CD4-positive, alpha-beta T cell (primary cell): Measurements from ENCODE around the gene CYP2E1. TPM values are rescaled to one million over a fixed set of nuclear protein-coding genes. Genes with fewer than 3 reads are reported as not detected.
"Not testable (repeated sequence)": the region's sequence is repeated elsewhere in the genome, so short reads cannot be mapped to it uniquely, and the experiment has no call there.

Experiments used
- ATAC-seq: fragments of 200-7000 bp; cut with Tn5 transposase; one replicate; pipeline ENCODE4 v1.10.0; 2022; ENCODE audit warnings: mild to moderate bottlenecking; ENCODE audit not compliant: poor library complexity
- CTCF ChIA-PET: fragments of 350-600 bp; sonication (Branson Sonifier 250); formaldehyde crosslinking; loops from one replicate; lab custom pipeline; 2021; ENCODE audit warnings: antibody characterized with exemption, inconsistent platforms; lab: Charles Lee
- POLR2A ChIA-PET: fragments of 350-600 bp; sonication (Branson Sonifier 250); formaldehyde crosslinking; loops from one replicate; lab custom pipeline; 2021; ENCODE audit warnings: antibody characterized with exemption, inconsistent platforms; lab: Charles Lee
- DNase-seq, 14 experiments: peaks; one replicate each; pipeline ENCODE4 v3.0.0-alpha.2; 2013 to 2020; ENCODE audit warnings: mixed read lengths in 2 of 14
- H3K27ac ChIP-seq, 2 donors: one replicate each; pipeline versions ENCODE4 v1.5.1 to v1.7.0; 2013; ENCODE audit warnings: low read length in 2 of 2, low read depth in 1 of 2, mild to moderate bottlenecking in 1 of 2
- H3K27me3 ChIP-seq, 2 experiments: 1 replicate in 1 of 2; 2 replicates in 1 of 2; pipeline versions ENCODE4 v1.6.1 to v1.7.0; 2013; ENCODE audit warnings: low read length in 2 of 2, control low read depth in 1 of 2, mild to moderate bottlenecking in 1 of 2, moderate library complexity in 1 of 2; ENCODE audit not compliant: insufficient read depth in 2 of 2, control insufficient read depth in 1 of 2
- H3K36me3 ChIP-seq: one replicate; pipeline ENCODE4 v1.6.1; 2013; ENCODE audit warnings: low read length, control low read depth; ENCODE audit not compliant: insufficient read depth
- H3K4me1 ChIP-seq: one replicate; pipeline ENCODE4 v1.6.1; 2013; ENCODE audit warnings: low read length, control low read depth; ENCODE audit not compliant: insufficient read depth
- H3K4me3 ChIP-seq: one replicate; pipeline ENCODE4 v1.5.1; 2013; ENCODE audit warnings: mild to moderate bottlenecking, low read length, moderate library complexity
- H3K9me3 ChIP-seq, 2 experiments: 1 replicate in 1 of 2; 2 replicates in 1 of 2; pipeline versions ENCODE4 v1.6.1 to v1.7.0; 2013; ENCODE audit warnings: low read length in 2 of 2, mild to moderate bottlenecking in 2 of 2, control low read depth in 1 of 2, moderate library complexity in 1 of 2; ENCODE audit not compliant: control insufficient read depth in 1 of 2, insufficient read depth in 1 of 2
- H3K27ac Mint-ChIP-seq: one replicate; pipeline ENCODE4 v1.8.0; 2020; ENCODE audit warnings: mixed read lengths
- H3K27me3 Mint-ChIP-seq: one replicate; pipeline ENCODE4 v1.8.0; 2021; ENCODE audit warnings: mixed read lengths
- H3K36me3 Mint-ChIP-seq: one replicate; pipeline ENCODE4 v1.8.0; 2021; ENCODE audit warnings: low read depth, mixed read lengths
- H3K4me1 Mint-ChIP-seq: one replicate; pipeline ENCODE4 v1.8.0; 2021; ENCODE audit warnings: low read depth, mixed read lengths
- H3K4me3 Mint-ChIP-seq: one replicate; pipeline ENCODE4 v1.8.0; 2020; ENCODE audit warnings: mild to moderate bottlenecking, mixed read lengths
- H3K9me3 Mint-ChIP-seq: one replicate; pipeline ENCODE4 v1.8.0; 2020; ENCODE audit warnings: mixed read lengths
- intact Hi-C, 2 experiments: fragments of 100-400 bp; cut with DNase I in 1 of 2; cut with micrococcal nuclease in 1 of 2; formaldehyde crosslinking; loops; one replicate each; pipeline versions ENCODE4 v1.15.1 to v1.9.0; 2023 to 2025; cut with DNase I, micrococcal nuclease
- total RNA-seq, 174 experiments: library from RNA in 2 of 174; stranded (reverse) in 2 of 174; gene quantifications; one replicate each; pipeline ENCODE4 v1.2.3 and lab custom pipeline; 2021 to 2026
- TF ChIP-seq, protein P1 (sequence below): fragments of 200-600 bp; IDR thresholded peaks from one replicate; pipeline ENCODE4 v1.8.0; 2022; ENCODE audit warnings: antibody characterized with exemption, mild to moderate bottlenecking

The CYP2E1 gene
- total RNA-seq, 2 experiments from 2014 or later: 1.6 to 2.0 TPM

GRCh38 chr10:133515471-133515870, 11.7 kb upstream of the CYP2E1 start:
- DNase-seq (no peak), ATAC-seq (no peak)
- intact Hi-C loops: no loop called here
- CTCF ChIA-PET: no interaction called here
- Mint-ChIP-seq H3K9me3 (no peaks in the 10 kb centered on the region), H3K4me3 (no peak overlapping the region), H3K4me1 (peaks cover 11% of the 10 kb centered on the region), H3K27me3 (peaks cover 27% of the 10 kb centered on the region), H3K36me3 (no peaks in the 10 kb centered on the region), H3K27ac (no peak overlapping the region)
- Histone ChIP-seq H3K9me3 (no peaks in the 10 kb centered on the region), H3K4me3 (no peak overlapping the region), H3K27me3 (no peaks in the 10 kb centered on the region), H3K4me1 (peaks cover 8% of the 10 kb centered on the region), H3K36me3 (no peaks in the 10 kb centered on the region), H3K27ac (no peak overlapping the region)
- POLR2A ChIA-PET: no interaction called here
- TF ChIP-seq, protein P1, sequence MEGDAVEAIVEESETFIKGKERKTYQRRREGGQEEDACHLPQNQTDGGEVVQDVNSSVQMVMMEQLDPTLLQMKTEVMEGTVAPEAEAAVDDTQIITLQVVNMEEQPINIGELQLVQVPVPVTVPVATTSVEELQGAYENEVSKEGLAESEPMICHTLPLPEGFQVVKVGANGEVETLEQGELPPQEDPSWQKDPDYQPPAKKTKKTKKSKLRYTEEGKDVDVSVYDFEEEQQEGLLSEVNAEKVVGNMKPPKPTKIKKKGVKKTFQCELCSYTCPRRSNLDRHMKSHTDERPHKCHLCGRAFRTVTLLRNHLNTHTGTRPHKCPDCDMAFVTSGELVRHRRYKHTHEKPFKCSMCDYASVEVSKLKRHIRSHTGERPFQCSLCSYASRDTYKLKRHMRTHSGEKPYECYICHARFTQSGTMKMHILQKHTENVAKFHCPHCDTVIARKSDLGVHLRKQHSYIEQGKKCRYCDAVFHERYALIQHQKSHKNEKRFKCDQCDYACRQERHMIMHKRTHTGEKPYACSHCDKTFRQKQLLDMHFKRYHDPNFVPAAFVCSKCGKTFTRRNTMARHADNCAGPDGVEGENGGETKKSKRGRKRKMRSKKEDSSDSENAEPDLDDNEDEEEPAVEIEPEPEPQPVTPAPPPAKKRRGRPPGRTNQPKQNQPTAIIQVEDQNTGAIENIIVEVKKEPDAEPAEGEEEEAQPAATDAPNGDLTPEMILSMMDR: no peak

DNA sequence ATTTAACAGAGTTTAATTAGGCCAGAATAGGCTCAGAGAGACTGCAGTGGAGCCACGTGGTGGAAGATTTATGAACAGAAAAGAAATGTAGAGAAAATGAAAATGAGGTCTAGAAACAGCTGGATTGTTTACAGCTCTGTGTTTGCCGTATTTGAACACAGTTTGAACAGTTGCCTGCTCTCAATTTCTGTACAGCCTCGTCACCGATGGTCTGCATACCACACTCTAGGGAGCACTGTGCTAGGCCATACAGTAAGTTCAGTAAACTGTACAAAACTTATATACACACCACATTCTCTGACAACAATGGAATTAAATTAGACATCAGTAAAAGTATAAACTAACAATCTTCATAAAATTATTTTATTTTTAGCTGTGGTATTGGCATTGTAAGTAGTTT, 11.1 kb upstream of the CYP2E1 start:
- intact Hi-C loops: no loop called here
- H3K9me3 ChIP-seq: no peaks in the 10 kb centered on the region
- H3K27ac ChIP-seq: no peak overlapping the region
- H3K4me3 ChIP-seq: no peak overlapping the region
- CTCF ChIA-PET: interaction anchor here (0.8 kb wide), 1 partner anchor 208 kb away, joined by 3 read pairs; no protein-coding TSS in a partner anchor
- Mint-ChIP-seq H3K36me3 (no peaks in the 10 kb centered on the region), H3K4me3 (no peak overlapping the region), H3K4me1 (peaks cover 11% of the 10 kb centered on the region), H3K27ac (no peak overlapping the region), H3K27me3 (peaks cover 21% of the 10 kb centered on the region), H3K9me3 (no peaks in the 10 kb centered on the region)
- ATAC-seq (no peak), DNase-seq (no peak)
- no peaks in the 10 kb centered on the region for H3K27me3 ChIP-seq
- peaks cover 12% of the 10 kb centered on the region for H3K4me1 ChIP-seq
- POLR2A ChIA-PET: no interaction called here
- no peaks in the 10 kb centered on the region for H3K36me3 ChIP-seq
- TF ChIP-seq, protein P1: no peak

DNA sequence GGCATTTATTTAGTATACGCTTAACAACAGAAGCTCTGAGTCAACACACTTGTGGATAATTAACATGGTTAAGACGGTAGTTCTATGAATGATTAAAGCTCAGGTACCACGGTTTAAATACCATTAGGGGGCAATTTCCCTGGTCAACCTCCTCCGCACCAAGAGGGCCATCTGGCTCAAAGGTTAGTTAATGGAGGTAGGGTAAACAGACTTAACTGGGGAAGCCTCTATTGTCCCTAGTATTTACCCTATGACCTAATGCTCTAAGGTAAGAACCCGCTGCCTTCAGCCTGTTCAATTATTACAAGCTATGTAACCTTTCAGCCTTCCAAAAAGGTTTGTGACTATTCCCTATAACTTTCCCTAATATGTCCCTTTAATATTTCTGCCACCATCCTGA, 8.6 kb upstream of the CYP2E1 start:
- Mint-ChIP-seq H3K27me3 (peaks cover 19% of the 10 kb centered on the region), H3K4me1 (peaks cover 11% of the 10 kb centered on the region)
- H3K27ac ChIP-seq, H3K27ac Mint-ChIP-seq, POLR2A ChIA-PET, H3K36me3 Mint-ChIP-seq, H3K4me3 Mint-ChIP-seq, ATAC-seq, DNase-seq, H3K9me3 Mint-ChIP-seq, intact Hi-C loops, H3K36me3 ChIP-seq, H3K4me3 ChIP-seq, H3K9me3 ChIP-seq, H3K27me3 ChIP-seq: not testable (repeated sequence)
- H3K4me1 ChIP-seq: peaks cover 12% of the 10 kb centered on the region
- CTCF ChIA-PET: interaction anchor here (2.2 kb wide), 1 partner anchor 189 kb away, joined by 6 read pairs; no protein-coding TSS in a partner anchor
